ENCODE results near the gene USP53. TPM values are rescaled to one million over a fixed set of nuclear protein-coding genes. Genes with fewer than 3 reads are reported as not detected.
A peak's percentile ranks its signal among the peaks of the same experiment; 100 is the strongest.

Gene USP53
- total and polyA plus RNA-seq, 10 of the 15 experiments (the other 5 are each of a cell fraction or from before 2014, with no cell fraction given): 0.23 to 4.0 (median 2.7) TPM

- no peak for TF ChIP-seq IRF3 (IDR thresholded peaks at IDR 0.05)
- no peak for TF ChIP-seq SMAD5 (IDR thresholded peaks at IDR 0.05; ENCODE audit: low read depth)
- TF ChIP-seq TBL1XR1 (IDR thresholded peaks at IDR 0.05; ENCODE audit: low read depth, low read length): no peak
- TF ChIP-seq KDM1A (IDR thresholded peaks at IDR 0.05; ENCODE audit: borderline replicate concordance): no peak
- TF ChIP-seq RFX5 (IDR thresholded peaks at IDR 0.05; ENCODE audit: low read depth, low read length): no peak
- TF ChIP-seq ZZZ3 (IDR thresholded peaks at IDR 0.05; ENCODE audit: control insufficient read depth, insufficient read length, low read depth): no peak
- no peak for TF ChIP-seq ATF3 (IDR thresholded peaks at IDR 0.05; ENCODE audit: borderline replicate concordance, extremely low read depth, low read depth, low read length)
- no peak for TF ChIP-seq ZBTB4 (CRISPR knock-in tag; IDR thresholded peaks at IDR 0.05)
Observed at GRCh38 chr4:119207051-119207450, 5.5 kb upstream of the USP53 start (continued).

GRCh38 chr4:119209077-119209476, 3.4 kb upstream of the USP53 start:
- no peaks in the 10 kb centered on the region for H3K9me3 ChIP-seq (replicated peaks; ENCODE audit: control insufficient read depth, insufficient read depth, low read length)
- no peaks in the 10 kb centered on the region for H3K36me3 ChIP-seq (ENCODE audit: control insufficient read depth in 2 of 2, insufficient read depth in 2 of 2, low read length in 1 of 2)
- ChIA-PET POLR2A (no interaction called here), SMC1A (ENCODE audit: uncharacterized antibody, unreplicated experiment) (no interaction called here), RAD21 (ENCODE audit: unreplicated experiment) (no interaction called here), CTCF (interaction anchor here (1.1 kb wide), 1 partner anchor 169 kb away, joined by 3 read pairs; no protein-coding TSS in a partner anchor)
- no peak for ATAC-seq
- no peak for FAIRE-seq
- no peak overlapping the region for H2AFZ ChIP-seq (ENCODE audit: control insufficient read depth, low read depth, low read length)
- intact Hi-C loops (cut with micrococcal nuclease; ENCODE audit: unreplicated experiment) (no loop called here), in situ Hi-C loops (cut with MboI) (no loop called here)
- H3K27ac ChIP-seq (ENCODE audit: control insufficient read depth, insufficient read depth): no peak overlapping the region
- TF ChIP-seq JUNB (IDR thresholded peaks at IDR 0.05): peak; percentile 50; the same call in 1 of the 2 replicates
- TF ChIP-seq RFX5 (IDR thresholded peaks at IDR 0.05; ENCODE audit: low read depth, low read length): no peak
- no peak for TF ChIP-seq SRF (IDR thresholded peaks at IDR 0.05; ENCODE audit: low read depth in 2 of 2, low read length in 2 of 2)
- no peak for TF ChIP-seq MYC (IDR thresholded peaks at IDR 0.05; ENCODE audit: insufficient read depth, insufficient read length, insufficient replicate concordance, low read length, severe bottlenecking)
- TF ChIP-seq ASH2L (IDR thresholded peaks at IDR 0.05; ENCODE audit: borderline replicate concordance, low read depth): no peak
- no peak for TF ChIP-seq MYB (IDR thresholded peaks at IDR 0.05; ENCODE audit: borderline replicate concordance, low read depth, low read length)
- TF ChIP-seq RAD21 (IDR thresholded peaks at IDR 0.05; ENCODE audit: insufficient read depth, low read depth, low read length): no peak
- peak; percentile 40; the same call in 1 of the 2 replicates for TF ChIP-seq CREM (IDR thresholded peaks at IDR 0.05; ENCODE audit: low read depth)
- 0 out of 2 replicates have a peak, but pooled peaks have one; percentile 28 for TF ChIP-seq ATF2 (IDR thresholded peaks at IDR 0.05; ENCODE audit: low read length)
- no peaks in the 10 kb centered on the region for H4K20me1 ChIP-seq (ENCODE audit: control insufficient read depth, insufficient read depth)
- no peak overlapping the region for H3K9ac ChIP-seq (ENCODE audit: control insufficient read depth, insufficient read depth, low read length)
- no TSS peak for BruUV-seq (replicated peaks)
- H3K4me3 ChIP-seq: no peak overlapping the region
- peaks cover 0 to 2% of the 10 kb centered on the region in 2 experiments; a peak in 1 of 4 replicates for H3K27me3 ChIP-seq (replicated peaks in 1 of 2; ENCODE audit: control insufficient read depth in 2 of 2, insufficient read depth in 2 of 2, low read length in 1 of 2)
- H3K79me2 ChIP-seq (ENCODE audit: control insufficient read depth, insufficient read depth, low read length): no peaks in the 10 kb centered on the region
- no peak overlapping the region for H3K4me2 ChIP-seq (ENCODE audit: control insufficient read depth, insufficient read depth)
- DNase-seq (ENCODE audit: low read depth, low spot score): no peak
- no peaks in the 10 kb centered on the region; the same call in 1 of the 2 replicates for H3K4me1 ChIP-seq (ENCODE audit: control insufficient read depth, insufficient read depth, low read length)

Data from GM12878 (cell line).